ENCODE data around the gene NINJ1. TPM values are rescaled to one million over a fixed set of nuclear protein-coding genes. Genes with fewer than 3 reads are reported as not detected.
A peak's percentile ranks its signal among the peaks of the same experiment; 100 is the strongest.

NINJ1 gene
- total and polyA plus RNA-seq, 2 of the 13 experiments (the other 11 are each of a cell fraction or from before 2014, with no cell fraction given), result 81.2 to 92.1 TPM

GRCh38 chr9:93112116-93112863 lies 21.8 kb downstream of the NINJ1 start (continued):
- peak; percentile 85 for TF ChIP-seq ZNF281 (CRISPR knock-in tag; IDR thresholded peaks at IDR 0.05; ENCODE audit: borderline replicate concordance)
- peak; percentile 63 for TF ChIP-seq DRAP1 (CRISPR knock-in tag; IDR thresholded peaks at IDR 0.05)
- TF ChIP-seq ZNF839 (CRISPR knock-in tag; IDR thresholded peaks at IDR 0.05; ENCODE audit: borderline replicate concordance), result peak; percentile 34; the same call in 1 of the 2 replicates
- TF ChIP-seq RERE (CRISPR knock-in tag; IDR thresholded peaks at IDR 0.05; ENCODE audit: low read depth), result peak; percentile 63; the same call in 1 of the 2 replicates
- peak; percentile 91 for TF ChIP-seq ZMYM3 (CRISPR knock-in tag; IDR thresholded peaks at IDR 0.05)
- TF ChIP-seq MAZ (IDR thresholded peaks at IDR 0.05; ENCODE audit: borderline replicate concordance, low read depth, low read length), result no peak; the same call in 1 of the 2 replicates
- peak; percentile 77 for TF ChIP-seq MAZ (CRISPR knock-in tag; IDR thresholded peaks at IDR 0.05; ENCODE audit: low read depth)
- TF ChIP-seq DNMT3B (CRISPR knock-in tag; conservative IDR thresholded peaks at IDR 0.05), result no peak
- peak; percentile 85 for TF ChIP-seq ZFP91 (CRISPR knock-in tag; IDR thresholded peaks at IDR 0.05; ENCODE audit: borderline replicate concordance)
- no peak for TF ChIP-seq IRX3 (CRISPR knock-in tag; IDR thresholded peaks at IDR 0.05; ENCODE audit: borderline replicate concordance, low read depth)
- TF ChIP-seq PLSCR1 (CRISPR knock-in tag; IDR thresholded peaks at IDR 0.05; ENCODE audit: borderline replicate concordance), result no peak
- peak; percentile 93 for TF ChIP-seq TBX2 (CRISPR knock-in tag; IDR thresholded peaks at IDR 0.05; ENCODE audit: borderline replicate concordance)
- TF ChIP-seq NCOA5 (CRISPR knock-in tag; IDR thresholded peaks at IDR 0.05), result no peak
- no peak for TF ChIP-seq CREB1 (IDR thresholded peaks at IDR 0.05)
- no peak for TF ChIP-seq CREB1 (CRISPR knock-in tag; IDR thresholded peaks at IDR 0.05)
- TF ChIP-seq PAF1 (CRISPR knock-in tag; IDR thresholded peaks at IDR 0.05), result no peak
- no peak for TF ChIP-seq PAWR (CRISPR knock-in tag; IDR thresholded peaks at IDR 0.05; ENCODE audit: borderline replicate concordance)
- 0 out of 2 replicates have a peak, but pooled peaks have one; percentile 52 for TF ChIP-seq GZF1 (CRISPR knock-in tag; IDR thresholded peaks at IDR 0.05)
